Activated T-helper 1 cell treated with anti-CD3 and anti-CD28 coated beads, Interleukin-2, amount 50 U/mL, for 16 hours (primary cell): ENCODE data around the gene RHOBTB3.

Source experiments
- DNase-seq, 2 donors: peaks; one replicate each; pipeline ENCODE4 v3.0.0-alpha.2; 2020; ENCODE audit warnings: low read depth in 1 of 2, low spot score in 1 of 2

Gene RHOBTB3

DNA sequence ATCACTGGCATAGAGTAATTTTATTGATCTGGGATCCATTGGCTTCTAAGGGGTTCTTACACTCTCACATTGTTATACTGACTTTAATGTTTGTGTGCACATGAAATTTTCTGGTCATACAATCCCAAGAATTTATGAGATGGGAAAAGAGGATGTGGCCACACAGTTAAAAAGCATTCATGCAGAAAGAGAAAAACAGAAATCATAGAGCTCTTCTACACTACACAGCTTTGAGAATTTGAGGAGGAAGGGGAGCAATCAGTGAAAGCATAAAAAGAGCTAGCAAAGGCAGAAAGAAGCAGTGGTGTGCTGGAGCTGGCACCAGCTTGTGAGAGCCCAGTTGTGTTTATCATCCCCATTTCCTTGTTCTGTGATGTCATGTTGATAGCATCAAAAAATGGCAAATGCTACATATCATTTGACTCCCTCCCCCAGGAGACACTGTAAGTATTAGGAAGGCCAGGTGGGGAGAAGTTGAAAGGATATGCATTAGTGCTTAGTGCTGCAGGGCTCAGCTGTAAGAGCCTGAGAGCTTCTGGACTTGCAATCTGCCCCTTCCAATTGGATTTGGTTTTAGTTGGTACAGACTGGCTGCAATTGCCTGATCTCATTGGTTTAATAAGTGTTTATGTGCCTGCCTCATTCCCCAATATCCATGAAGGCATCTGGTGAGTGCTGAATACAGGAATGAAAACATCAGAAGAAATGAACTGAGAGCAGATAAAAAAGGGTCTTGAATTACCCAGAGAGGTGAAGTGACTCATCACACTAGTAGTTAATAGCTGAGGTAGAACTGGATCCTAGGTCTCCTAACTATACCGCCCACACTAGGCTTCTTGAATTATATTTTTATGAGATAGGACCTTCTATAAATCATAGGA, 30.9 kb downstream of the RHOBTB3 start:
- no peak for DNase-seq

DNA sequence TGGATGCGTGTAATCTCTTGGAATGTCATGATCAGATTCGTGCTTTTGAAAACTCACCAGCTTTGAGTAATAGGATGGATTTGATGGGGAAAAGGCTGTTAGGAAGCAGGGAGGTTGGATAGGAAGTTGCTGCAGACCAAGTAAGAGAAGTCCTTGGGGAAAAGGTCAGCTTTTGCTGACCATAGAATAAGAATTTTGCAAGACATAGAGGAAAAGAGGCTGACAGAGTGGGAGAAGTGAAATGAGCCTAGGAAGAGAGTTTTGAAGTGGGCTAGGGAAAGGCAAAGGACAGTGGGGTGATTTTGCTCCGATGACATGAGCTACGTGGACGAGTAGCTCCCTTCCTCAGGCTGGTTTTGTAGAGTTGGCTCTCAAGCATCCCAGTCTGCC, 31.5 kb downstream of the RHOBTB3 start:
- DNase-seq: no peak

DNA sequence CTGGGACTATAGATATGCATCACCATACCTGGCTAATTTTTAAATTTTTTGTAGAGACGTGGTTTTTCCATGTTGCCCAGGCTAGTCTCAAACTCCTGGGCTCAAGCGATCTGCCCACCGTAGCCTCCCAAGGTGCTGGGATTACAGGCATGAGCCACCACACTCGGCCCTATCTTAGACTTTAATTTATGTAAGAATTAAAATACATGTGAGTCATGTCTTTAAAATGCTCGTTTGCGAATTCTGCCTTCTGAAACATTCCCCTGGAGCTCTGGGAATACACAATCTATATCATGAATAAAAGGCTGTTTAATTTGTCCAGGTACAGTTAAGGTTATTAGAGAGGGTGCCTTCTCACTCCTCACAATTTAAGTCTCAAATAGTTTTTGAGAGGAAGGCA, 32.8 kb downstream of the RHOBTB3 start:
- DNase-seq: no peak

DNA sequence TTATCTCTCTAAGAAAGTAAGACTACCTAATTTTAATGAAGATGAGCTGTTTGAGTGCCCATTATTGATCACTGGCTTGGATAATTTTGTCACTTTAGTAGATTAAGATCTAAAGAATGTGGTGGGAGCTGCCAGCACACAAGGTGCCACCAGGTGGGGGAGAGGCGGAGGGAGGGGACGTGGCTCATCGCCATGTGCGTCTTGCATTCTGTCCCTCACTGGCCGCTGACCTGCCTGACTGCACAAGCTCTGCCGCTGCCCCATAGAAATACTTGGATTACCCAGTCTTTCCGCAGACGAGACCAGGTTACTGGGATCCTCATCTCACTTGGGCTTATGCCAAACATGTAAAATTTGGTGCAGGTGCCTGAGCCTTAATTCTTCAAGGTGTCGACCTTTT, 37.6 kb downstream of the RHOBTB3 start:
- DNase-seq: no peak

DNA sequence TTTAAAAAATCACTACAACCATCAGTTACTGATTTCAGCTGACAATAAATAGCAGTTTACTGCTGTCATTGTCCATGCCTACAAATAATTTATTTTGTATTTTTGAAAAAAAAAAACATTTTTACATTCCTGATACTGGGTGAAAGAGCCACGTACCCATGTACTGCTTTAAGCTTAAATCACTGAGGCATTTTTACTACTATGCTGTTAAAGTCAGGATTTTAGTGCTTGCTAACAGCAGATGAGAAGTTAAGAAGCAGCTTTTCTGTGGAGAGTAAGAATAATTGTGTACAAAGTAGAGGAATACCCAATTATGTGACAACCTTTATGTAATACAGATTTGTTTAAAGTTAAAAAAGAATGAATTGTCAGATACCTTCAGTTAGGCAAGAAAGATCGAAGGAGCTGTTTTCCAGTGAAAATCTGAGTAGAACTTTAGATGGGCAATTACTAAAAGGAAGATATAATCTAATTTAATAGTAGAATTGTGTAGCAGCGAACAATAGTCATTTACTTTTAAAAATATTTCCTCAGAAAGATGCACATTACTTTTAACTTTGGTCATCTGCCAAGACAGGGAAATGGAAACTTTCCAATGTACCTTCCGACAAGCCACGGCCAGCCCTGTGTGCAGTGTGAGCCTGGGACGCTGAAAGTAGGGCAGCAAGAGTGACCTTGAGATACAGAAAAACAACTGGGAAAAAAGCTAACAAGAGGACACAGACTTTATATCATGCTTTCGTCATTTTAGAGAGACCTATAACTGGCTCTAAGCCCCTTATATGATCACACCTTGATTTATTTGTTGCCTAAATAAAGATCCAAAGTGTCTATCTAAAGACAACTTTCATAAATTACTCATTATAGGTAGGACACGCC, 39.9 kb downstream of the RHOBTB3 start:
- DNase-seq: no peak

DNA sequence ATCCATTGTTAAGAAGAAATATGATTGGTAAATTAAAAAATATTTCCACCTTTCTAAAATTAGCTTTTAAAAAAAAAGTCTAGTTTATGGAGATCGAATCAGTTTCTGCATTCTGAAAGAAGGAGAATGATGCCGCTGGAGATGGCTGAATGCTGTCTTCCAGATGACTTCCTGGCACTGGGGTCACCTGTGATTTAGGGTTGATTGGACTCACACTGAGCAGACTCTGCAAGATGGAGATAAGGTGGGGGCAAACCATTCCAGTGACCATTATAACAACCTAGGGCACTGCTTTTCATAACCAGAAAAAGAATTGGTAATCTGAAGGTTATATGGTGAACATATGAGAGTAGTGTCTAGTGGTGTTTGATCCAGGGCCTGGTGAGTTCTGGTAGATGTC, 40.8 kb downstream of the RHOBTB3 start:
- DNase-seq: no peak

DNA sequence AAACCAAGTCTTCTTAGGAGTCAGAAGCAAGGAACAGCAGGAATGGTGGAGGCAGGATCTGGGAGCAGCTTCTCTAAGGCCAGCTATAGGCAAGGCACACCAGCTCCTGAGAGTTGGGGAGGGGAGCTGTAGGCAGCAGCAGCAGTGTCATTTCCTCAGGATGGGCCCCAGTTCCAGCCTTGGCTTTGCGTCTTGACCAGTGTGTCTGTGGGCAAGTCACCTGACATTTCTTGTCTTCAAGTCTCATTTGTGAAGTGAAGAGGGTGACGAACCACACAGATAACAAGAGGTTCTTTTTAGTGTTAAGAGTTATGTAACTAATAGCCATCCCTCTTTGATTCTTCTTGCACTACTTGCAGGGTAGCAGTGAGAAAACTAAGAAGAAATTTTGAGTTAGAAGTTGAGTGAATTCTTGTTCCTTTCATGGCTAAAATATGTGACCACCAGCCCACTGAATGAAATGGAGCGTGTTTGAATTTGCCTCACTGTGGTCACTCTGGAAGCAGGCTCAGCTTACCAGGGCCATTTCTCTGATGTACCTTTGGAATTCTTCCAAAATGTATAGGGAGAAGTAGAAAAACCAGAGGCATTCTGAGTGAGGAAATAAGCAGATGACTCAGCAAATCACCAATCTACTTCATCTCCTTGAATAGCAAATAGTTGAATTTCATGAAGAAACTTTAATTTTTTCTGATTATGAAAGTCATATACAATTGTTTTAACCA, 42.4 kb downstream of the RHOBTB3 start:
- no peak for DNase-seq

DNA sequence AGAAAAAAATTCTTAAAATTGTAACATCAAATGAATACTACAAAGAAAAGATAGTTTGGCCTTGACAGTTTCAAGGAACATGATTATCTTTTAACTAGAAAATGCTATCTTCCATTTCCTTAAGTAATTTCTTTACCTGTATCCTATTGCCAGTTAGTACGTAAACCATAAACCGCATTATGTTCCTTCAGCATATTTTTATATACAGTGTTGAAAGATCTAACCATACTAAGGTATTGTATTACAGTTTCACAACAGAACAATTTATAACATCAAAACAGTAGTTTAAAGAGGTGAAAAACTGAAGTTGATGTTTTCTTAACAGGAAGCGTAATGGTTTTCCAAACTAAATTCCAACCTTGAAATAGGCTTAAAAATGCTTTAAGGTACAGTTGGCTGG, 46.3 kb downstream of the RHOBTB3 start:
- no peak for DNase-seq

DNA sequence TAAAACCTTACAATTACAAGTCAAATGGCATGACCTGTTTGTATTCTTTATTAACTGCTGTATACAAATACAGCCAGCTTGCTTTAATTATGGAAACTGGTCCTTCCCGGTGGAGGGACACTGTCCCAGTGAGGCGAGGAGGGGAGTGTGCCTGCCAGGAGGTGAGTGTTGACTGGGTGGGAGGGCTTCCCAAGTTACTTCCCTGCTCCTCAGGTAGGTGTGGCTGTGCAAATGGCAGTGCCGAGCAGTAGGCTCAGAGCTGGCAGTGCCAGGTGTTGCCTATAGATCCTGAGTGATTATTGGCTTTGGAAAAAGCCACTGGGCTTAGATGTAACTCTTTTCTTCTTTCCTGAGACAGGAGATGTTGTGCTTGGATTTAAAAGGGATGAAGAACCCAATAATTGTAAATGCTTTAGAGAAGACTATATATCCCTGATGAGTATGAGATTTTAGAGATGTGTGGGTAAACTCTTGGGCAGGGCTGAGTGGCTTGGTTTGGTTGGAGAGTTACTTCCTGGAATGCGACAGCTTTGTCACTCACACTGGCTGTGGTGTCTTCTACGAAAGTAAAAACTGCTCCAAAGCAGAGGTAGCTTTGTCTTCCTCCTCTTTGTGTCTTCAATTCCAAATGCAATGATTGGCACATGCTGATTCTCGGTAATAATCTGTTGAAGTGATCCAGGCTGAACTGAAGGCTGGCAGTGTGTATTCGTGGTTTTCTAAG, 47.7 kb downstream of the RHOBTB3 start:
- no peak for DNase-seq

DNA sequence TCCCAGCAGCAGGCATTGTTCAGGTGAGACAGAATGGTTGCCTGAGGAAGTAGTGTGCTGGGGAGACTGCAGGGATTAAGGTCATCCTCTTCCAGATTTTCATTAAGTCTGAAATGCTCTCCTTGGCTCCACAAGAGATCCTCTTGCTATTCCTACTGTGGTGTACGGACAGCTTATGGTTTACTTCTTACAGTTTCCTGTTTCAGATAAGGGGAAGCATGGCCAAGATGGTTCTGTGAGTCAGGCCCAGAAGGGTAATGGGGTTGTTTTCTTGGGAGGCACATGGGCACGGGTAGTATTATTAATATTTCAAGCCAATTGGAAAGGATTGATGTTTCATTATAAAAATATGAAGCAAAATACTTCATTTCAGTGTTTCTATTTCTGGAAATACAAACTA, 48.5 kb downstream of the RHOBTB3 start:
- no peak for DNase-seq

DNA sequence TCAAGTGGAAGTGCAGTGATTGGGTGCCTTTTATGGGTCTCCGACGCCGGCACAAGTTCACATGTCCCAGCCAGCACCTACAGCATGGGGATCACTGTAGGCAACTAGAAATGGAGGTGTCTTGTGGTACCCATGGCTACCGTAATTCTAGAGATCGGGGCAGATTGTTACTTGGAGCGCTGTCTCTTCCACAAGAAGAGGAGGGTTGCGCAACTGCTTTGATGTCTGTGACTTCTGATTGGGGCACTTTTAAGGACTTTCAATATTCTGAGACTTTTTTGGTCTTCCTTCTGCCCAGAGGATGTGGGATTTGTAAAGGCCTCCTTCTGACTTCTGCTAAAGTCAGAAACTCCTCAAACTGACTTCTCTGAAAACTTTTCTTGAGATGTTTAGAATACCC, 49.5 kb downstream of the RHOBTB3 start:
- DNase-seq: no peak

DNA sequence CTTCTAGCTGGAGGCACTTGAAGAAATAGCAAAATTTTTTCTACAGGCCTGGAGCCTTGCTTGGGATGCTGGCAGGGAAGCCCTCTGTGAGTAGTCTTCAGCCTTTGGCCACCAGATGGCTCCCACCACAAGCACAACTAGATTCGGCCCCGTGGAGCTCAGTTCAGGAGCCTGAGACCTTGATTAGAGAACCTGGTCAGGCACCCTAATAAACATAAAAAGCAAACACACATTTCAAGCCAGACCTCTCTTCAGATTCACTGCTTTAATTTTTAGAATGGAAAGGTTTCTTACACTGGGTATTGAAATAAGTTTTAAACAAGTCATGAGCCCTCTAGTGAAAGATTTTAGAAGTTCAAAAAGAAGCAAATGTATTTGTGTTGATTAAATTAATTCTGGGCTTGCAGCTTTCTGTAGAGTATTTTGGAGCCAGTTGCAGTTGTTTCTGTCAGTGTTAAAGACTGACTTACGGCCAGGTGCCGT, 50.0 kb downstream of the RHOBTB3 start:
- peak; percentile 34 to 53 for DNase-seq

DNA sequence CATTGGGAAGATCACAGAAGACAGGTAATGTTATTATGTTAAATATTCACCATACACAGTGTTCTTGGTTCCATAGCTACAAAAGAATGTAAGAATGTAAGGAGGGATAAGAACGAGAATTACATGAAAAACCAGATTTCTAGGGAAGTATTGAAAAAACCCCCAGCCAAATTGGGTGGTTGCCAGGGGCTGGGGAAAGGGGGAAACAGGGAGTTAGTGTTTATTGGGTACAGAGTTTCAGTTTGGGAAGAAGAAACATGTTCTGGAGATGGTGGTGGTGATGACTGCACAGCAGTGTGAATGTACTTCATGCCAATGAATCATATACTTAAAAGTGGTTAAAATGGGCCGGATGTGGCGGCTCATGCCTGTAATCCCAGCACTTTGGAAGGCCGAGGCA, 51.0 kb downstream of the RHOBTB3 start:
- no peak for DNase-seq

DNA sequence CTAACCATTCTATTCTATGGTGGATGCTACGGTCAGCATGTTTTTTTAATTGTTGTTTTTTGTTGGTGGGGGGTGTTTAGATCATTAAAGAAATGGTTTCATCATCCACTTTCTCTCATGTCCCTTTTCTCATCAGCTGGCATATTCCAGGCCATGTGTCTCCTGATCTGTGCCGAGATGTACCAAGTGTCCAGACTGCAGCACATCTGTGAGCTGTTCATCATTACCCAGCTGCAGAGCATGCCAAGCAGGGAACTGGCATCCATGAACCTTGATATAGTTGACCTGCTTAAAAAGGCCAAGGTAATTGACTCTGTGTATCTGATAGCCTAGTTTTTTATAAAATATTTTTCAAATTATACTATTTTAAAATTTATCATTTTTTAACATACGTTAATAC, 52.5 kb downstream of the RHOBTB3 start:
- DNase-seq: no peak

DNA sequence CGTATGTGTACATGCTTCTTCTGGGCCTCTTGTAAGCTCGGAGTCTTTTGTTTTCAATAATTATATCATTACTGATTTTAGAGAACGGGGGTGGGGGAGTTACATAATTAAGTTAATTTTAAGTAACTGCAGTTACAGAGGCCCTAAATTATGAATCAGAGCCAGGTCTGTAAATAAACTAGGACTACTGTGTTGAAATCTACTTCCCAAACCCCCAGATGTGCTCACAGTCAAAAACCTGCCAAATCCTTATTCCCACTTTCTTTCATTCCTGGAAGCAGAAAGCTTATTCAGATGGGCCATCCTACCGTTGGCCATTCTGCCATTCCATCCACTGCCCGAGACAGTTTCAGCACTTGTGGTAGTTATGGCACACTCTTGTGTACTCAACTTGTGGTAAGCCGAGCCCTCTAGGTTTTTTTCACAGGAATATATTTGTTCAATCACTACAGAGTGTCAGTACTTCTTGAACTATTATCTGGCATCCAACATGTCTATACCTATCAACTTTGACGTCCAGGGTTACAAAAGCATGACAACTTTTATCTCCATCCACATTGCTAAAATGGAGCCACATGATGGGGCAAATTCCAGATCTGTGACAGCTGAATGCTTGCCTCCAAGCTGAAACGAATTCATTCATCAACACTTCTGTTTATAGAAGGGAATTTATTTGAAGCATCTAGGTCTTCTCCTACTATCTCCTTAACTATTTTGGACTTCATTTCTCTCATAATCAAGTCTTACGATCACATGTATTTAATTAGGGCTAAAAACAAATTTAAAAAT, 53.6 kb downstream of the RHOBTB3 start:
- DNase-seq: no peak

DNA sequence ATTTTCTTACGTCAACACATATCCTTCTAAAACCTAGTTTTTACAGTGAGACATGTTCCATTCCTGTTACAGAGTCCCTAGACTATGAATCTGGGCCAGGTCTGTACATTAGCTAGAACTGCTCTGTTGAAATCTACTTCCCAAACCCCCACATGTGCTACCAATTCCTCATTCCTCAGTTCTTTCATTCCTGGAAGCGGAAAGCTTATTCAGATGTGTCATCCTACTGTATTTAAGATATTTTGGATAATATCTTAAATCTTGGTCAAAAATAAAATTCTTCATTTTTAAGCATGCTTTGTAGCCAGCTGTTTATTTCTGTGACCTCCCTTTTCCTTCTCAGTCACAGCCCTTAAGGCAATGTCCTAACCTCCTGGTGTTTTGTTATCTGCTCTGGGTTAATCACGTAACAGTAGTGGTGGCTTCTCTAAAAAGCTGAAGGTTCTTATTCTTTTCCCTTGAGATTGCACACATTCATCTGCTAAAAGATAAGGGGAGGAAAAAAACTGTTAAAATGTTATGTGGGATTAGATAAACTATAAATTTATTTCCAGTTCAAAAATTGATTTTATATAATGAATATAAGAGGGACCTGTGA, 55.8 kb downstream of the RHOBTB3 start:
- DNase-seq: no peak

DNA sequence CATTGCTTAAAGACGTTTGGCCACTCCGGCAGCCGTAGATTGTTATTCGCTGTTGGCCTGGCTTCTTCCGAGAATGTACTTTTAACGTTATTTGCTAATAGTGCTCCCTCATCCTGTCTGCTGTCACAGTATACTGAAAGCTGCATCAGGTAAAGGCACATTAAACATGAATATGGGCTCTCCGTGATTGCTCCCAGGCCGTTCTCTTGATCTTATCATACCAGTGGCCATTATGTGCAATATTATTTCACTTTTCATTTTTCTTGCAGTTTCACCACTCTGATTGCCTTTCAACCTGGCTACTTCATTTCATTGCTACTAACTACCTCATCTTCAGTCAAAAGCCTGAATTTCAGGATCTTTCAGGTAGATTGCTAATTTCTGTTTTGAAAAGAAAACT, 57.4 kb downstream of the RHOBTB3 start:
- DNase-seq: no peak

DNA sequence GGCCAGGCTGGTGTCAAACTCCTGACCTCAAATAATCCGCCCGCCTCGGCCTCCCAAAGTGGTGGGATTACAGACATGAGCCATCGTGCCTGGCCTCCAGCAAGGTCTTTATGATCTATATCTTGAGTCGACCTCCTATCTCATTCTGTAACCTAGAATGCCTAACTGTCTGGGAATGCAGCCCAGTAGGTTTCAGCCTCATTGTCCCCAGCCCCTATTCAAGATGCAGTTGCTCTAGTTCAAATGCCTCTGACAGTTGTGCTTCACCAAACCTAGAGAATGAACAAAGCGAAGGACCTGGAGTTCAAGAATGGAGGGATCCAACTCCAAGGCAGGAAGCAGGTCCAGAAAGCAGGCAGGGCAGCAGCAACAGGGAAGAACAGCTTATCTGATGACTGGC, 60.6 kb downstream of the RHOBTB3 start:
- no peak for DNase-seq

DNA sequence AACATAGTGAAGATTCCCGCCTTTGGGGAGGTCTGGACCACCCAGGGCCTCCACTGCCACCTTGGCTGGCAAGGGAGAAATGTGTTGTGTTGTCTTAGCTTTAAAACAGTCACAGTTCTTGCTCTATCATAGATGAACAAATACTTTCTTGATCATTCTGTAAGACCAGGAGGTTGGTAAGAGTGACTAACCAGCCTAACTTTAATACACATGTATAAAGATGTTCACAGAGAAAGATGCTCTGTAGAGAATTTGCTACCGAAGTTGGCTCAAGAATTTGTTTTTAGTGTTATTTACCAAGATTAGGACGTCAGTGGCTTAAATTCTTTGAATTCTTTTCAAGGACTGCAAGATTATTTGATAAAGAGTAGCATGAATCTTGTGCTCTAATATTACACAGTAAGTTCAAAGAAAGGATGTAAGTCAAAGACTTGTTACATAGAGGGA, 63.0 kb downstream of the RHOBTB3 start:
- DNase-seq: no peak

DNA sequence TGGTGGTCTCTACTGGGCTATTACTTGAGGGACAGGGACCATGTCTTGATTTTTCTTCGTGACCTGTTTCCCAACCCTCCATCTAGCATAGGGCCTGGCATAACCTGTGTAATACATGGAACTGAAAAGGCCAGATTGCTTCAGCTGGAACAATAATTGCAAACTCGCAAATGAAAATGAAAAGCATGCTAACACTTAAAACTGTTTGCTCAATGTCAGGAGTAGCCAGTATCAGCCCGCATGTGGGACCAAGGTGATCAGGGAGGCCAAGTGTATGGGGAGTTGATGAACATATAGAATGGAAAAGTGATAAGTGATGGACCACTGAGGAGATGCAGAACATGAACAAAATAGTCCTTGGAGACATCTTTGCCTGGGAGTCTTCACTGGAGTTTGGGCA, 66.2 kb downstream of the RHOBTB3 start:
- DNase-seq: no peak
